Superior temporal gyrus (tissue), 1 donor: ENCODE measurements around the gene UGT1A10.
"Not testable (repeated sequence)": the region's sequence is repeated elsewhere in the genome, so short reads cannot be mapped to it uniquely, and the experiment has no call there.

Experiments
- DNase-seq: peaks from one replicate; pipeline ENCODE4 v3.0.0-alpha.2; 2016; ENCODE audit errors: extremely low spot score

Gene UGT1A10

DNA sequence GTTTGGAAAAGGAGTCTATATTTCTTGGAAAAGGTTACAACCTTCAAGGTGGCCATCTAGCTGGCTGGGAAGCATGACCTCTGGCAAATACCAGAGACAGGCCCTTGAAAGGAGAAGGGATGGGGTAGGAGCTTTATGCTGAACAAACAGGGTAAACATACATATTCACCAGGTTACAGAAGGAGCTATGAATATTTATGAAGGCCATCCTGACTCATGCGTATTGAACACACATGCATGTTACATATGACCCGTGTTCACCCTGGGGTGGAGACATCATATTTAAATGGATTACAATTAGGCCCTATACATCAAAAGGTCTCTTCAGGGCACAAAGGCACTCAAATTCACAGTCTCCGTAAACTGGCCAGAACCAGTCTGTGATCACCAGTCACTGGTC lies 19.7 kb downstream of the UGT1A10 start:
- DNase-seq, result not testable (repeated sequence)

DNA sequence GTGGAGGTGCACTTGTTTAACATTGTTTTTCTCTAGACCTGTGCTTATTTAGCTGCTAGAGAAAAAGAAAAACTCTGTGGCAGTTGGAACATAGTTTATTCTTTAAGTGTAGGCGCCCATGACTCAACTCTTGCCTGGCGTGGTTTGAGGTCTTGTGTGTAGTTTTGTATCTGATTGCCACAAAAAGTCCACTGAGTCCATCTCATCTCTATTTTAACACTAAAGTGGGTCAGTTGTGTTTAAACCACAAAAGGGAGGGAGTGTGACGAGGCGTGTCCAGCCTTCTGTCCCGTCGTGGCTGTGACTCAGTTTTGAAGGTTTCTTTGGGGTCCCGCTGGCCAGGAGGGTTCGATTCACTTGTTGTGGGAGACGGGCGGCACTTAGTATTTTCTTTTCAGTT lies 20.2 kb downstream of the UGT1A10 start:
- no peak for DNase-seq

DNA sequence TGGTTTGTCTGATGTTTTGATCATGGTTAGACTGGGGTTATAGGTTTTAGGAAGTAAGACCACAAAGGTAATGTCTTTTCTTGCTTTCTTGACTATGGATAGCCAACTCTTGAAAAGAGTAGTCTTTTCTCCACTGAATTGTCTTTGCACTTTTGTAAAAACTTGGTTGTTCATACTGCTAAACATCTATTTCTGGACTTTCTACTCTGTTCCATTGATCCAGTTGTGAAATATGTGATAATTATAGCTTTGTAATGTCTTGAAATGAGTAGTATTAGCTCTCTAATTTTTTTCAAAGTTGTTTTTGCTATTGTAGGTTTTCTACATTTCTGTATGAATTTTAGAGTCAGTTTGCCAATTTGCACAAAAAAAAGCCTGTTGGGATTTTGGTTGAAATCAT lies 22.4 kb downstream of the UGT1A10 start:
- DNase-seq, result no peak

DNA sequence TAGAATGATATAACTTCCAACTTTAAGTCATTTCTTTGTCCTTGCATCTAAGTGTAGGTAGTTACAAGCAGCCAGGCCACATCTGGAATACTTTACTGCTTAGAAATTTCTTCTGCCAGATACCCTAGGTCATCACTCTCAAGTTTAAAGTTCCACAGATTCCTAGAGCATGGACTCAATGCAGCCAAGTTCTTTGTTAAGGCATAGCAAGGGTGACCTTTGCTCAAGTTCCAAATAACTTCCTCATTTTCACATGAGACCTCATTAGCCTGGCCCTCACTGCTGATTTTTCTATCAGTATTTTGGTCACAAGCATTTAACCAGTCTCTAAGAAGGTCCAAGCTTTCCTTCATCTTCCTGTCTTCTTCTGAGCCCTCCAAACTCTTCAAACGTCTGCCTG lies 27.7 kb downstream of the UGT1A10 start:
- no peak for DNase-seq

DNA sequence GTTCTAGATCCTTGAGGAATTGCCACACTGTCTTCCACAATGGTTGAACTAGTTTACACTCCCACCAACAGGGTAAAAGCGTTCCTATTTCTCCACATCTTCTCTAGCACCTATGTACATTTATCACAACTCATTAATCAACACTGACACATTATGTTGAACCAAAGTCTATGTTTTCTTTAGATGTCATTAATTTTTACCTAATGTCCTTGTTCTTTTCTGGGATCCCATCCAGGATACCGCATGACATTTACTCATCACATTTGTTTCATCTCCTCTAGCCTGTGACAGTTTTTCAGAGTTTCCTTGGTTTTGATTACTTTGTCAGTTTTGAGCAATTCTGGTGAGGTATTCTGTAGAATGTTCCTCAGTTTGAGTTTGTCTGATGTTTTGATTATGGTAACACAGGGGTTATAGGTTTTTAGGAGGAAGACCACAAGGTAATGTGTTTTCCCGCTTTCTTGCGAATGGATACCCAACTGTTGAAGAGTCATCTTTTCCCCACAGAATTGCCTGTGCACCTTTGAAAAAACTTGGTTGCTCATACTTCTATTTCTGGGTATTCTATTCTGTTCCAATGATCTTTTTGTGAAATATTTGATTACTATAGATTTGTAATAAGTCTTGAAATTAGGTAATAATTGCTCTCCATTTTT lies 32.5 kb downstream of the UGT1A10 start:
- no peak for DNase-seq

DNA sequence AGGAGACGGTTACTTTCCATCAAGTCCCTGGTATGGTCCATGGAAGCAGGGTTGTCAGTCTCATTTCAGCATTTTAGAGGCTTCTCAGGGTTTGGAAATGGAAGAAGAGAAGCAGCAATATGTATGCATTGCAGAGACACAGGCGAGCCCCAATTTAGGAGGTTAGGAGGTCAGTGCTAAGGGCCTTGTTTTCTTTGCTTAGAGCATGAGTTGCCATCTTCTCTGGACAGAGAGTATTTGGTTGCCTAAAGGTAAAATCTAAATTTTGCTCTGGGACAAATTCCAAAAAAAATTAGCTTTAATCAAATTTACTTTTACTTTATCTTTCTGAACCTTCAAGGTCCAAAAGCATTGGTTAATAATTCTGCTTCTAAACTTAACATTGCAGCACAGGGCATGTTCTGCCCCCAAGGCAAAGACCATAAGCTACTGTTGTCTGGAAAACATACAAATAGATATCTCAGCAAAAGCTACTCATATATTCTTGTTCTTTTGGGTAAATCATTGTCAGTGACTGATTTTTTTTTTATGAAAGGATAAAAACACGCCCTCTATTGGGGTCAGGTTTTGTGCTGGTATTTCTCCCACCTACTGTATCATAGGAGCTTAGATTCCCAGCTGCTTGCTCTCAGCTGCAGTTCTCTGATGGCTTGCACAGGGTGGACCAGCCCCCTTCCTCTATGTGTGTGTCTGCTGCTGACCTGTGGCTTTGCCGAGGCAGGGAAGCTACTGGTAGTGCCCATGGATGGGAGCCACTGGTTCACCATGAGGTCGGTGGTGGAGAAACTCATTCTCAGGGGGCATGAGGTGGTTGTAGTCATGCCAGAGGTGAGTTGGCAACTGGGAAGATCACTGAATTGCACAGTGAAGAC lies 35.3 kb downstream of the UGT1A10 start, which contains the start of gene UGT1A9:
Gene UGT1A9, plus strand, starts transcription at position 609 of the 872 bp plus-strand sequence. Its CDS starts 37 bp downstream, at position 646.
- DNase-seq, result no peak

DNA sequence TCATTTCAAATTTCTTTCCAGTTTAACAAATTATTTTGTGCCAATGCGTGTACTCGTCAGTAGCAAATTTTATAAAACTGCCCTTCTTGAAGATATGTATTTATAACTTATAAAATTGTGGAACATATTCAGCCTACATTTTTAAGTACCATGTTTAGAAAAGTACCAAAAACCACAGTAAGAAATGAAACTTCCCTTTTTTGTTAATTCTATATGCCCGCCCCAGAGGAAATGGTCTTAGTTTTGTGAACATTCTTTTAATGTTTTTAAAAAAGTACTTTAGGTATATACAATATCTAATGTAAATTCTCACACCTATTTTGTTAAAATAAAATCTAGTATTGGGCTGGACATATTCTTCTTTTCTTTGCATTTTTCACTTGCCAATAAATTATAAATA lies 36.6 kb downstream of the UGT1A10 start:
- no peak for DNase-seq

DNA sequence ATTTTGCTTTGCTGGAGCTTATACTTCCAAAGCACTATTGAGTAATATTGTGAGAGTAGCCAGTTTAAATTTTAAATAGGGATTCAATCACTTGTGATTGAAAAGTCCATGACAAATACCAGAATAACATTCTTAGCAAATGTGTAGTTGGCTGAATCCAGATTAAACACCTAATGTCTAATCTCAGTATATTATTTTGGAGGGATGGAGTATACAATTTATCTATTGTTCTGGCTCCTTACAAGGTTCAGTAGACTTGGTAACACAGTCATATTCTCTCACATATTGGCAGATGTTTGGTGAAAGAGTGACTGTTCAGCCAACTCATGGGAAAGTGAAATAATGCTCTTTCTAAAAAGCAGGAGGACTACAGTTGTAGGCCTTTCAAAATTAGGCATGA lies 37.6 kb downstream of the UGT1A10 start:
- DNase-seq, result no peak

DNA sequence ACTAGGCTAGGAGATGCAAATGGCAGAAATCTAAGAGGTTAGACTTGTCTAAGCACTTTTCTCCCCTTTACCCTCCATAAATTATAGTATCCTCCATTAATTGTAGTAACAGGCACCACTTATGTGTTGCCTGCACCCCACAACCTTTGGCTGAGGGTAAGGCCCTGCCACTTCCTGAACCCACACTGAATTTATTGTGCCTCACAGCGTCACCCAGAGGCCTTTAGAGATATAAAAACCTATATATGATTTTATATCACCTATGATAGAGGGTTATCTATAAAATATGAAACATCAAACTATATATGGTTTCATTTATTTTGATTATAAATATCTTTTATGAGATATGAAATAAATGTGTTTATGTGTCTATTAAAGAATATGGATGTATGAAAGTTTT lies 38.1 kb downstream of the UGT1A10 start:
- DNase-seq, result no peak

DNA sequence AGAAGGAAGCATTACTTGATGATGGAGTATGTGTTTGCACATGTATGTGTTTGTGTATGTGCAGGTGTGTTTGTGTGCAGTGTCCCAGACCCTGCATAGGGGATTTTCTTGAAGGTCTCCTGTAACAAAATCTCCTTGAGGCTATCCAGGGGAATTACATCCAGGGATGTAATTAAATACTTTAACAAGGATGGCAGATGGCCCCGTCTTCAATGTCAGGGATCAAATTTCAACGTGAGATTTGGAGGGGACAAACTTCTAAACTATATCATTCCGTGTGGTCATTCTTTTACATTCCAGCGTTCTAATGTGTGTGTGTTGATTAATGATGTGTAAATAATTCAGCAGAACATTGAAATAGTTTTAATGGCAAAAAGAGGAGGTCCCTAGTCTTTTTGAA lies 38.7 kb downstream of the UGT1A10 start:
- DNase-seq, result no peak

DNA sequence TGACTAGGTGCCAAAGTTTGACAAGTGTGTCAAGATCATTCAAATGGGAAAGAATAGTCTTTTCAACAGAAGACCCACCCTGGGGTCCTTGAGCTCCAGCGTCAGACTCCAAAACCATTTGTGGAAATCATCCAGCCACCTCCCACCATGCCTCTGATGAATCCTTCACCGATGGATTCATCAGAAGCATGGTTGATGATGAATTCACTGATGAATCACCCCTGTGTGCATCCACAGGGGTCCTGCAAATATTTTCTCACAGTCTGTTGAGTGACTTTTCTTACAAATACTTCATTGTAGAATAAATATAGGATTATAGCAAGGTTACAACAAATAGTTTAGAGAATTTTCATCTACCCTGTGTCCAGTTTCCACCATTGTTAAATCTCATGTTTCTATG lies 39.8 kb downstream of the UGT1A10 start:
- DNase-seq, result no peak

DNA sequence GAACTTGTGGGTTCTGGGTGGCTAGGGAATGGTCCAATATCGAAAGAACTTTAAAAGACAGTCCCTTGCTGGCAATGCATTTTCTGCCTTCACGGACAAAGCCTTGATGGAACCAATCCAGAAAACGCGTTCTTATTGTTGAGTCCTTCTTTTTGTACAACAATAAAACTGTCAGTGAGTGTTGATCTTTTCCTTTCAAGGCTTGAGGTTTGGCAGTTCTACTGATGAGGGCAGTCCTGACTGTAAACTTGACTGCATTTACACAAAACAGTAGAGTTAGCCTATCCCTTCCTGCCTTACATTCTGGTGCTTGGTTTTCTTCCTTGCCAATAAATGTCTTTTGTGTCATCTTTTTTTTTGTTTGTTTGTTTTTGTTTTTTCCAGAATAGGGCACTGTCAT lies 42.9 kb downstream of the UGT1A10 start:
- no peak for DNase-seq

DNA sequence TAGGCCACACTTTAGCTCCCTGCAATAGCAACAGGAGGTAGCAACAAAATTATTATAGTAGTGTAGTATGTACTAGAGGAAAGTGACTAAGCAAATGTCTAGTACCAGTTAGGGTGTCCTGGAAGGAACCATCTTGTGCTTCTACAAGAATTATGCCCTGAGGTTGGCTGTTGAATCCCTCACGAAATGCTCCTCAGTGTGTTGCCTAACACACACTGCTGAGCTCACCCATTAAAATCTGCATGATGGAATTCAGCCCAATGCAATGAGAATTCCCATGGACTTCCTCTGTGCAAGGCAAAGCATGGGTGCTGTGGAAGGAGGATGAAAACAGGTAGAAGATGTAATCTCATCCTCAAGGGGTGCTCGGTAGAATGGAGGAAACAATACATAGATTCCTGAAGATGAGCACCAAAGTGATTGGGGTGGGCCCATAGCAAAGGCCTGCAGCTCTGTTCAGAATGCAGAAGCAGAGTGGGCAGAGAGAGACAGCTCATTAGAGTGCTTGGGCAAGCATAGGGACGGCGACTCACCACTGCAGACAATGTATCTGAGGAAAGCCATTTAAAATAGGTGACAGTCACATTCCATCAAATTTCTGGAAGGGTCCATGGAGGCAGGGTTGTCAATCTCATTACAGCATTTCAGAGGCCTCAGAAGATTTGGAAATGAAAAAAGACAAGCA lies 44.3 kb downstream of the UGT1A10 start:
- no peak for DNase-seq

DNA sequence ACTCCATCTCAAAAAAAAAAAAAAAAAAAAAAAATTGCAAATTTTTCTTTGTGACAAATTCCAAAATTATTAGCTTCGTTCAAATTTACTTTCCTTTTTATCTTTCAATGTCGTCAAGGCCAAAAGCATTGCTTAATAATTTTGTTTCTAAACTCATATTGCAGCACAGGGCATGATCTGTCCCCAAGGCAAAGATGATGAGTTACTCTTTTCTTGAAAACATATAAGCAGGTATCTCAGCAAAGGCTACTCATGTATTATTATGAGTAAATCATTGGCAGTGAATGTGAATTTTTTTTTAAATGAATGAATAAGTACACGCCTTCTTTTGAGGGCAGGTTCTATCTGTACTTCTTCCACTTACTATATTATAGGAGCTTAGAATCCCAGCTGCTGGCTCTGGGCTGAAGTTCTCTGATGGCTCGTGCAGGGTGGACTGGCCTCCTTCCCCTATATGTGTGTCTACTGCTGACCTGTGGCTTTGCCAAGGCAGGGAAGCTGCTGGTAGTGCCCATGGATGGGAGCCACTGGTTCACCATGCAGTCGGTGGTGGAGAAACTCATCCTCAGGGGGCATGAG lies 45.4 kb downstream of the UGT1A10 start, which contains the start of gene UGT1A7:
Gene UGT1A7, plus strand, starts transcription at position 381 of the 579 bp plus-strand sequence. Its CDS starts 37 bp downstream, at position 418.
- no peak for DNase-seq

DNA sequence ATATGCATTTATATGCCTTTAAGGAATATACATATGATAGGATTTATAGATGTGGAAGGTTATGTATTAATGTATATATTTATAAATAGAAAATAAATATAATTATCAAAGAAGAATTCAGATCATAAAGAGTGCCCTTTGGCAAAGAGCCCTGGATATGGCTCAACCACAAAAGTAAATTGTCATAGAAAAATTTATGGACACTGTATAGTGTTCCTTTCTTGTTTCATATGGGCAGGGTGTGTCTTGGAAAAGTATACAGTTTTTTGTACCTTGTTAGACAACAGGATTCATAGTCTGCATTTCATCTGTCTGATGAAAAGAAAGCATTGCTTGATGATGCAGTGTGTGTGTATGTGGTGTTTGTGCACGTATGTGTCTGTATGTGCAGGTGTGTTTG lies 48.4 kb downstream of the UGT1A10 start:
- DNase-seq, result no peak

DNA sequence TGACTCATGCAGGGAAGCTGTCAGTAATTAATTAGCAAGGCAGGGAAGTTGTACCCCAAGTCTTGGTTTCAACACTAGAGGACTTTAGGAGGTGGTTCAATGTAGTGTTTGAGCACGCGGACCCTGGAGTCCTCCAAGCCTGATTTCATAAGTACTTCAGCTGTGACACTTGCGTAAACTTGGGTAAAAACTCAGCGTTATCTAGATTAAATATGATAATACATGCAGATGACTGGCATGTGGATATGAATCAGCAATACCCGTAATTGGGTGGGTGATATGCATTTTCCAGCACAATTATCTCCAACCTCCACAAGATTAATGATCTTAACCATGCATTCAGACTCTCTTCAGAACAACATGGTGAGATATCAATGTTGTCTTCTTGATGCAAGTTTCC lies 50.7 kb downstream of the UGT1A10 start:
- DNase-seq, result no peak

DNA sequence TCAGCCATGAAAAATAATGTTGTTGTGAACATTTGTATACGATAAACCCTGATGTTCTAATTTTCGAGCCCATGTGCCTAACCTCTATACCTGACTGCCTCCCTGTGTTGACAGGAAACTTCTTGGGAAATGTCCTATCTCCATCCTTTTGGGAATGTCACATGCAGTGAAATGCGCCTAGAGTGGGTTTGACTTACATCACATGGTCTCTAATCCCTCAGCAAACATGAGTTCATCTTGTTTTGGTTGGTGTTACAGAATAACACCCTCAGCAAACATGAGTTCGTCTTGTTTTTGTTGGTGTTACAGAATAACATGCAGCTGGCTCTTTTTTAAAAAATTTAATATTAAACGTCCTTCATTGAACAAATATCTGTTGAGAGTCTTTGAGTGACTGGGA lies 52.1 kb downstream of the UGT1A10 start:
- DNase-seq, result no peak

DNA sequence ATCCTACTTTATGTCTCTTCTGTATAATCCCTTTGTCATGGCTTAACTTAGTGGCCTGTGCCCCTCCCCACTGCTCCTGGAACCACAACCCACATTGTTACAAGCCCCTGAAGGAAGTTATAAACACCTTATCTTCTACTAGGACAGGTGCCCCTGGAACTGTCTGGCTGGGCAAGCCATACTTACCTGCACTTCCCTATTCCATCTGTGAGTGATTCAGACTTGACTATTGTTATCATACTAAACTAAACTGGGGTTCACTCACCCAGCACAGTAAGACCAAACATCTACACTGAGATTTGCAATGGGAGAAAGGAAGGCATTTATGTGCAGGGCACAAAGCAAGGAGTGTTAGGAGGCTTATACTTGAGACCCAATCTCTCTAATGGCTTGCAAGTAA lies 52.8 kb downstream of the UGT1A10 start:
- no peak for DNase-seq

DNA sequence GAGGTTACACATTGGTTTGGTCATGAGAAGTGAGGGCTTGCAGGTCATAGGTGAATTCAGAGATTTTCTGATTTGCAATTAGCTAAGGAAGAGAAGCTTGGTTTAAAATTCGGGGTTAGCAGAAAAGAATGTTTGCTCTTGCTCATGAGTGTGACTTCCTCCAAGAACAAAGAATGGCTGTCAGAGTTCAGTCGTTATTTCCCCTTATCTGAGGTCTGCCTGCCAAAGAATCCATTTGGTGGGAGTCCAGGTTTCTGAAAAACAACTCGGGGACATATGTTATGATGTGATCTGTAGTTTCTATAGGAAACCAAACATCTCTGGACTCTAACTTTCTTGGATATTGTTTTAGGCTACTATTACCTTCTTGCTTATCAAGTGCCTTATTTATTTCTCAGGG lies 53.3 kb downstream of the UGT1A10 start:
- DNase-seq, result no peak

DNA sequence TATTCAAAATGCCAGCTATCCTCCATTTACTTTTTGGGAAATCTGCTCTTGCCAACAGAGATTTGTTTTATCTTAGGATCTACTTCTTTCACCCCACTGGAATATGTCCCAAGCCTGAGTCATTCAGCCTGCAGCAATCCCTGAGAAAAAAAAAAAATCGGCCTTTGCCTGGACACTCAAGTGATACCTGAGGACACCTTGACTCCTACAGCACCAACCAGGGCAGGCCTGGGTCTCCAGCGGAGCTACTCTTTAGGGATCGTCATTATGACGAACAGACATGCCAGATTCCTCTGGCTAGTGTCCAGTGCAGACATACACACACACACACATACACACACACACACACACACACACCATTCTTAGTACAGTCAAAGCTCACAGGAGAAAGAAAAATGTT lies 54.2 kb downstream of the UGT1A10 start:
- DNase-seq, result no peak

DNA sequence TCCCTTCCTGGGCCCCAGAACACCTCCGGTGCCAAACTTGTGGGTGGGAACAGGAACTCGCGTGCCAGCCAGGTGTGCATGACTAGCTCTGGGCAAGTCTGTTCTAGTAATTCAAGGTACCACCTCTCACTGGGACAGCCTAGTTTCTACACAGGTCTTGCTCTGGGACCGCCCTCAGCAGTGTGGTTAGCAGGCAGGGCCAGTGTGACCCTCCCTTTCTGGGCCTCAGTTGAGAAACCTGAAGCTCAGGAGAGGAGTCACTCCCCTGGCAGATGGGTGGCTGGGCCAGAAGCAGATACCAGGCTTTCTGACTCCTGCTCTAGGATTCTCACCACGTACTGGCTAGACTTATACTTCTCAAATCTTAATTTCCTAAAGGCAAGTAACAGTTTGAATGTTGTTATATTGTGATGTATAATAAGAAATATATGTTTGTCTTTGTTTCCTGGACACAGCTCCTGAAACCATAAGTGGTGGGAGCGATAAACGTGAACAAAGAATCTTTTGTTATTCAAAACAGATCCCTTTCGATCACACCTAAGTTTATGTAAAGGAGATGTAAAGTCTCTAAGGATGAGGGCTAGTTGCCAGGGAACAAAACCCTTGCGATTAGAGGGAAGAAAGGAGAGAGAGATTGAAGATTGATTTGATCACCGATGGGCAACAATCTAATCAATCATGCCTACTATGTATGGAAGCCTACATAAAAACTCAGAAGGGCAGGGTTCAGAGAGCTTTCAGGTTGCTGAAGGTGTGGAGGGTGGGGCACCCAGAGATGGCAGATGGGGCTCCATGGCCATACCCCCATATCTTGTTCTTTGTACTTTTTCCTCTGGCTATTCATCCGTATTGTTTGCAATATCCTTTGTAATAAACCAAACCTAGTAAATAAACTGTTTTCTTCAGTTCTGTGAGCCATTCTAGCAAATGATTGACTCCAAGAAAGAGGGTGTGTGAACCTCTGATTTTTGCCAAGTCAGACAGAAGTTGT lies 55.5 kb downstream of the UGT1A10 start:
- DNase-seq, result no peak
